ENCODE results near the gene IRAK4.
A peak's percentile ranks its signal among the peaks of the same experiment; 100 is the strongest.
"Not testable (repeated sequence)": the region's sequence is repeated elsewhere in the genome, so short reads cannot be mapped to it uniquely, and the experiment has no call there.

IRAK4 gene

GRCh38 chr12:43758728-43759563, at the start of gene IRAK4, which contains the start of gene PUS7L:
Gene IRAK4 (plus strand): TSS chr12:43758951. CDS start chr12:43768112, 9,161 bp downstream.
Gene PUS7L (minus strand): TSS chr12:43758790. CDS start chr12:43755245, 3,545 bp downstream.
- peak; percentile 82 to 92 for DNase-seq (ENCODE audit: extremely low read depth in 1 of 2, low read depth in 1 of 2)

- no peak for DNase-seq (ENCODE audit: extremely low read depth in 1 of 2, low read depth in 1 of 2)
These were observed 47.4 kb upstream of the IRAK4 start for GRCh38 chr12:43711348-43711747.

- DNase-seq (ENCODE audit: extremely low read depth in 1 of 2, low read depth in 1 of 2) = no peak
These were observed 36.1 kb upstream of the IRAK4 start for GRCh38 chr12:43722621-43723020.

GRCh38 chr12:43723134-43723533, 35.6 kb upstream of the IRAK4 start:
- DNase-seq (ENCODE audit: extremely low read depth in 1 of 2, low read depth in 1 of 2) = no peak

GRCh38 chr12:43728117-43728516, 30.6 kb upstream of the IRAK4 start:
- no peak for DNase-seq (ENCODE audit: extremely low read depth in 1 of 2, low read depth in 1 of 2)

- no peak for DNase-seq (ENCODE audit: extremely low read depth in 1 of 2, low read depth in 1 of 2)
These were observed 30.1 kb upstream of the IRAK4 start for GRCh38 chr12:43728698-43729097.

GRCh38 chr12:43730283-43730682, 28.5 kb upstream of the IRAK4 start:
- no peak for DNase-seq (ENCODE audit: extremely low read depth in 1 of 2, low read depth in 1 of 2)

- DNase-seq (ENCODE audit: extremely low read depth in 1 of 2, low read depth in 1 of 2) = no peak
These were observed 25.1 kb upstream of the IRAK4 start for GRCh38 chr12:43733687-43734086.

- DNase-seq (ENCODE audit: extremely low read depth in 1 of 2, low read depth in 1 of 2) = no peak
These were observed 21.8 kb upstream of the IRAK4 start for GRCh38 chr12:43736927-43737440.

GRCh38 chr12:43737646-43738045, 21.1 kb upstream of the IRAK4 start:
- DNase-seq (ENCODE audit: extremely low read depth in 1 of 2, low read depth in 1 of 2) = no peak

GRCh38 chr12:43740511-43741100, 18.1 kb upstream of the IRAK4 start:
- DNase-seq (ENCODE audit: extremely low read depth in 1 of 2, low read depth in 1 of 2) = no peak

- DNase-seq (ENCODE audit: extremely low read depth in 1 of 2, low read depth in 1 of 2) = no peak
These were observed 16.6 kb upstream of the IRAK4 start for GRCh38 chr12:43742106-43742505.

- DNase-seq (ENCODE audit: extremely low read depth in 1 of 2, low read depth in 1 of 2) = no peak
These were observed 13.9 kb upstream of the IRAK4 start for GRCh38 chr12:43744826-43745225.

- DNase-seq (ENCODE audit: extremely low read depth in 1 of 2, low read depth in 1 of 2) = no peak
These were observed 9.7 kb upstream of the IRAK4 start for GRCh38 chr12:43749016-43749415.

GRCh38 chr12:43750814-43751213, 7.9 kb upstream of the IRAK4 start:
- DNase-seq (ENCODE audit: extremely low read depth in 1 of 2, low read depth in 1 of 2) = no peak

- not testable (repeated sequence) for DNase-seq (ENCODE audit: extremely low read depth in 1 of 2, low read depth in 1 of 2)
These were observed 7.4 kb upstream of the IRAK4 start for GRCh38 chr12:43751360-43751759.

- no peak for DNase-seq (ENCODE audit: extremely low read depth in 1 of 2, low read depth in 1 of 2)
These were observed 4.7 kb upstream of the IRAK4 start for GRCh38 chr12:43754015-43754414.

- DNase-seq (ENCODE audit: extremely low read depth in 1 of 2, low read depth in 1 of 2) = peak in 1 of 2 donors; percentile 1
These were observed 464 bp upstream of the IRAK4 start for GRCh38 chr12:43758247-43758727.

GRCh38 chr12:43760396-43760795, 1.6 kb downstream of the IRAK4 start:
- DNase-seq (ENCODE audit: extremely low read depth in 1 of 2, low read depth in 1 of 2) = no peak

GRCh38 chr12:43761500-43761899, 2.7 kb downstream of the IRAK4 start:
- DNase-seq (ENCODE audit: extremely low read depth in 1 of 2, low read depth in 1 of 2) = no peak

GRCh38 chr12:43762596-43762995, 3.8 kb downstream of the IRAK4 start:
- DNase-seq (ENCODE audit: extremely low read depth in 1 of 2, low read depth in 1 of 2) = no peak

GRCh38 chr12:43763769-43764168, 5.0 kb downstream of the IRAK4 start:
- no peak for DNase-seq (ENCODE audit: extremely low read depth in 1 of 2, low read depth in 1 of 2)

Measured in stimulated activated CD8-positive, alpha-beta memory T cell treated with anti-CD3 and anti-CD28 coated beads, Interleukin-7, amount 100 ng/mL, for 48 hours (primary cell).